Astrocyte (in vitro differentiated cells and primary cell): ENCODE data around the gene SMPD3. TPM values are rescaled to one million over a fixed set of nuclear protein-coding genes. Genes with fewer than 3 reads are reported as not detected.

Source experiments
- DNase-seq: peaks from one replicate; pipeline ENCODE4 v3.0.0-alpha.2; 2010; ENCODE audit warnings: low read depth
- FAIRE-seq: peaks from 2 replicates; lab custom pipeline; 2011; peaks lifted over from hg19 to GRCh38; lab: Jason Lieb, UNC
- H2AFZ ChIP-seq: 2 replicates; pipeline ENCODE4 v1.6.0; 2012; ENCODE audit warnings: low read depth, low read length, inconsistent platforms
- H3K27ac ChIP-seq: 2 replicates; pipeline ENCODE4 v1.5.1; 2011; ENCODE audit warnings: low read depth, low read length, inconsistent platforms
- H3K27me3 ChIP-seq: 2 replicates; pipeline ENCODE4 v1.6.0; 2011; ENCODE audit warnings: low read length, inconsistent platforms; ENCODE audit not compliant: insufficient read depth
- H3K36me3 ChIP-seq: 2 replicates; pipeline ENCODE4 v1.5.1; 2011; ENCODE audit warnings: low read length, inconsistent platforms; ENCODE audit not compliant: insufficient read depth
- H3K4me1 ChIP-seq: 2 replicates; pipeline ENCODE4 v1.5.1; 2011; ENCODE audit warnings: low read length, inconsistent platforms; ENCODE audit not compliant: insufficient read depth
- H3K4me2 ChIP-seq: 2 replicates; pipeline ENCODE4 v1.6.0; 2012; ENCODE audit warnings: low read length, inconsistent platforms
- H3K4me3 ChIP-seq: 2 replicates; pipeline ENCODE4 v1.5.1; 2011; ENCODE audit warnings: low read depth, mild to moderate bottlenecking, low read length, inconsistent platforms; ENCODE audit not compliant: insufficient read depth
- H3K79me2 ChIP-seq: 2 replicates; pipeline ENCODE4 v1.6.0; 2012; ENCODE audit warnings: mild to moderate bottlenecking, low read length, inconsistent platforms; ENCODE audit not compliant: insufficient read depth
- H3K9ac ChIP-seq: 2 replicates; pipeline ENCODE4 v1.6.0; 2012; ENCODE audit warnings: mild to moderate bottlenecking, low read length, inconsistent platforms
- H3K9me3 ChIP-seq: 2 replicates; pipeline ENCODE4 v1.5.1; 2012; ENCODE audit warnings: low read depth, mild to moderate bottlenecking, low read length, inconsistent platforms; ENCODE audit not compliant: insufficient read depth
- H4K20me1 ChIP-seq: 2 replicates; pipeline ENCODE4 v1.6.0; 2012; ENCODE audit warnings: low read length, inconsistent platforms; ENCODE audit not compliant: insufficient read depth
- H3K27ac Mint-ChIP-seq: one replicate; pipeline ENCODE4 v1.8.0; 2021; ENCODE audit warnings: mild to moderate bottlenecking, mixed read lengths; ENCODE audit not compliant: unreplicated experiment
- H3K27me3 Mint-ChIP-seq: one replicate; pipeline ENCODE4 v1.8.0; 2021; ENCODE audit warnings: low read depth, mixed read lengths; ENCODE audit not compliant: unreplicated experiment
- H3K36me3 Mint-ChIP-seq: one replicate; pipeline ENCODE4 v1.8.0; 2021; ENCODE audit warnings: low read depth, mixed read lengths; ENCODE audit not compliant: unreplicated experiment
- H3K4me1 Mint-ChIP-seq: one replicate; pipeline ENCODE4 v1.8.0; 2021; ENCODE audit warnings: low read depth, mixed read lengths; ENCODE audit not compliant: unreplicated experiment
- H3K4me3 Mint-ChIP-seq: one replicate; pipeline ENCODE4 v1.8.0; 2021; ENCODE audit warnings: mild to moderate bottlenecking, moderate library complexity, mixed read lengths; ENCODE audit not compliant: unreplicated experiment
- H3K9me3 Mint-ChIP-seq: one replicate; pipeline ENCODE4 v1.8.0; 2021; ENCODE audit warnings: mild to moderate bottlenecking, mixed read lengths; ENCODE audit not compliant: unreplicated experiment
- CTCF ChIP-seq: IDR thresholded peaks from 2 replicates; pipeline ENCODE4 v1.5.1; 2011; ENCODE audit warnings: low read depth, mild to moderate bottlenecking, inconsistent platforms, low read length, moderate library complexity; ENCODE audit not compliant: insufficient read depth
- EZH2 ChIP-seq: IDR thresholded peaks from 2 replicates; pipeline ENCODE4 v1.6.1; 2012; ENCODE audit warnings: mild to moderate bottlenecking, low read length, inconsistent platforms; ENCODE audit not compliant: insufficient read depth
- total RNA-seq: library from RNA; stranded (reverse); gene quantifications from 2 replicates; pipeline ENCODE4 v1.2.1, GENCODE V29; 2021

The SMPD3 gene
- total RNA-seq, 1 donor from 2014 or later = 0.25 TPM

- peaks cover 19% of the 10 kb centered on the region for H3K27me3 Mint-ChIP-seq
- peaks cover 2% of the 10 kb centered on the region for H3K27me3 ChIP-seq
- peaks cover 3% of the 10 kb centered on the region for H3K9me3 Mint-ChIP-seq
- H3K79me2 ChIP-seq = no peaks in the 10 kb centered on the region
- H3K4me3 Mint-ChIP-seq = no peak overlapping the region
- no peak overlapping the region for H3K4me3 ChIP-seq
- no peaks in the 10 kb centered on the region for H3K36me3 Mint-ChIP-seq
- H3K4me2 ChIP-seq = no peak overlapping the region
- H3K4me1 ChIP-seq = no peaks in the 10 kb centered on the region
- no peaks in the 10 kb centered on the region for H3K36me3 ChIP-seq
- no peak overlapping the region for H3K9ac ChIP-seq
- no peak overlapping the region for H3K27ac ChIP-seq
- peak overlapping the region; percentile 41 for H3K27ac Mint-ChIP-seq
- H2AFZ ChIP-seq = no peak overlapping the region
- H4K20me1 ChIP-seq = no peaks in the 10 kb centered on the region
- no peaks in the 10 kb centered on the region for H3K9me3 ChIP-seq
- TF ChIP-seq CTCF (no peak), EZH2 (no peak)
- no peak for FAIRE-seq
- DNase-seq = no peak
- peaks cover 6% of the 10 kb centered on the region for H3K4me1 Mint-ChIP-seq
These were observed 42.0 kb upstream of the SMPD3 start for GRCh38 chr16:68490358-68490757.

- peaks cover 2% of the 10 kb centered on the region for H3K27me3 ChIP-seq
- H3K9me3 Mint-ChIP-seq = peaks cover 2% of the 10 kb centered on the region
- TF ChIP-seq CTCF = no peak
- TF ChIP-seq EZH2 = no peak
- H3K27me3 Mint-ChIP-seq = peaks cover 14% of the 10 kb centered on the region
- DNase-seq (no peak), FAIRE-seq (no peak)
- H3K36me3 ChIP-seq = no peaks in the 10 kb centered on the region
- H3K4me1 Mint-ChIP-seq = peaks cover 6% of the 10 kb centered on the region
- no peak overlapping the region for H3K9ac ChIP-seq
- no peaks in the 10 kb centered on the region for H3K79me2 ChIP-seq
- H3K4me2 ChIP-seq = no peak overlapping the region
- H3K36me3 Mint-ChIP-seq = no peaks in the 10 kb centered on the region
- no peak overlapping the region for H3K27ac Mint-ChIP-seq
- no peak overlapping the region for H3K4me3 ChIP-seq
- H3K4me1 ChIP-seq = no peaks in the 10 kb centered on the region
- no peak overlapping the region for H3K27ac ChIP-seq
- H3K9me3 ChIP-seq = no peaks in the 10 kb centered on the region
- H4K20me1 ChIP-seq = no peaks in the 10 kb centered on the region
- H3K4me3 Mint-ChIP-seq = no peak overlapping the region
- no peak overlapping the region for H2AFZ ChIP-seq
These were observed 40.2 kb upstream of the SMPD3 start for GRCh38 chr16:68488554-68488953.

- Histone ChIP-seq H3K4me3 (no peak overlapping the region), H3K9ac (no peak overlapping the region), H2AFZ (no peak overlapping the region), H4K20me1 (no peaks in the 10 kb centered on the region), H3K4me2 (no peak overlapping the region), H3K27me3 (peaks cover 2% of the 10 kb centered on the region), H3K4me1 (no peaks in the 10 kb centered on the region), H3K79me2 (no peaks in the 10 kb centered on the region), H3K9me3 (no peaks in the 10 kb centered on the region), H3K27ac (no peak overlapping the region), H3K36me3 (no peaks in the 10 kb centered on the region)
- H3K27me3 Mint-ChIP-seq = peaks cover 14% of the 10 kb centered on the region
- no peak overlapping the region for H3K4me3 Mint-ChIP-seq
- H3K4me1 Mint-ChIP-seq = peaks cover 6% of the 10 kb centered on the region
- no peaks in the 10 kb centered on the region for H3K36me3 Mint-ChIP-seq
- FAIRE-seq (no peak), DNase-seq (no peak)
- peaks cover 5% of the 10 kb centered on the region for H3K9me3 Mint-ChIP-seq
- TF ChIP-seq CTCF = no peak
- no peak for TF ChIP-seq EZH2
- H3K27ac Mint-ChIP-seq = no peak overlapping the region
These were observed 39.4 kb upstream of the SMPD3 start for GRCh38 chr16:68487669-68488068.
